Keratinocyte (primary cell): ENCODE data around the gene FBXW9. TPM values are rescaled to one million over a fixed set of nuclear protein-coding genes. Genes with fewer than 3 reads are reported as not detected.

Source experiments
- DNase-seq: peaks from one replicate; pipeline ENCODE4 v3.0.0-alpha.2; 2011; ENCODE audit warnings: low read depth, missing footprints, low spot score
- FAIRE-seq: peaks from 2 replicates; lab custom pipeline; 2011; peaks lifted over from hg19 to GRCh38; lab: Jason Lieb, UNC
- H2AFZ ChIP-seq: 2 replicates; pipeline ENCODE4 v1.6.0; 2012; ENCODE audit warnings: low read length, control low read depth, inconsistent platforms; ENCODE audit not compliant: control insufficient read depth
- H3K27ac ChIP-seq: 2 replicates; pipeline ENCODE4 v1.5.1; 2011; ENCODE audit warnings: low read length; ENCODE audit not compliant: control insufficient read depth, insufficient read depth
- H3K27me3 ChIP-seq: 3 replicates; pipeline ENCODE4 v1.6.0; 2011; ENCODE audit warnings: low read length; ENCODE audit not compliant: control insufficient read depth, insufficient read depth; ENCODE audit errors: extremely low read depth
- H3K36me3 ChIP-seq, 2 experiments: 2 replicates in 1 of 2; 3 replicates in 1 of 2; pipeline ENCODE4 v1.5.1; 2011; ENCODE audit warnings: low read length in 2 of 2, mild to moderate bottlenecking in 1 of 2; ENCODE audit not compliant: control insufficient read depth in 2 of 2, insufficient read depth in 2 of 2; ENCODE audit errors: extremely low read depth in 1 of 2
- H3K4me1 ChIP-seq: 3 replicates; pipeline ENCODE4 v1.5.1; 2011; ENCODE audit warnings: low read length; ENCODE audit not compliant: control insufficient read depth, insufficient read depth; ENCODE audit errors: extremely low read depth
- H3K4me2 ChIP-seq: 3 replicates; pipeline ENCODE4 v1.6.0; 2011; ENCODE audit warnings: low read depth, low read length; ENCODE audit not compliant: control insufficient read depth, insufficient read depth; ENCODE audit errors: extremely low read depth
- H3K4me3 ChIP-seq, 3 experiments: fragments of 200-600 bp in 1 of 3; sonication (generic) in 1 of 3; 2 replicates in 2 of 3; 3 replicates in 1 of 3; pipeline ENCODE4 v1.5.1; 2011 to 2016; ENCODE audit warnings: low read length in 3 of 3, mild to moderate bottlenecking in 3 of 3, control low read depth in 2 of 3, inconsistent platforms in 1 of 3, low read depth in 1 of 3, mixed read lengths in 1 of 3, mixed run types in 1 of 3, moderate library complexity in 1 of 3; ENCODE audit not compliant: control insufficient read depth in 2 of 3, insufficient read depth in 2 of 3; ENCODE audit errors: extremely low read depth in 1 of 3
- H3K79me2 ChIP-seq: 2 replicates; pipeline ENCODE4 v1.6.0; 2012; ENCODE audit warnings: low read length; ENCODE audit not compliant: control insufficient read depth, insufficient read depth
- H3K9ac ChIP-seq: 3 replicates; pipeline ENCODE4 v1.6.0; 2011; ENCODE audit warnings: low read length; ENCODE audit not compliant: control insufficient read depth, insufficient read depth; ENCODE audit errors: extremely low read depth
- H3K9me1 ChIP-seq: 3 replicates; pipeline ENCODE4 v1.6.0; 2011; ENCODE audit warnings: low read length; ENCODE audit not compliant: control insufficient read depth, insufficient read depth; ENCODE audit errors: extremely low read depth
- H3K9me3 ChIP-seq: 2 replicates; pipeline ENCODE4 v1.5.1; 2012; ENCODE audit warnings: low read depth, low read length; ENCODE audit not compliant: control insufficient read depth
- H4K20me1 ChIP-seq: 3 replicates; pipeline ENCODE4 v1.6.0; 2011; ENCODE audit warnings: low read length; ENCODE audit not compliant: control insufficient read depth, insufficient read depth; ENCODE audit errors: extremely low read depth
- EZH2 ChIP-seq: IDR thresholded peaks from one replicate; pipeline ENCODE4 v1.6.1; 2012; ENCODE audit warnings: inconsistent platforms, mild to moderate bottlenecking, low read length, moderate library complexity
- dilution Hi-C: fragments of 300-500 bp; cut with MboI; formaldehyde crosslinking; loops from one replicate; pipeline ENCODE4 v1.7.0; 2020; ENCODE audit warnings: low sequenced_read_pairs; ENCODE audit not compliant: extremely low pct_ligation_motif_present
- polyA plus RNA-seq, 5 experiments: library from polyadenylated mRNA; depleted of rRNA in 3 of 5; stranded (reverse) in 3 of 5; stranded (forward) in 1 of 5; unstranded in 1 of 5; fragments of >200 nt; gene quantifications; 1 replicate in 1 of 5; 2 replicates in 3 of 5; 3 replicates in 1 of 5; pipeline versions ENCODE4 v1.2.1 to v1.2.3, GENCODE V29; 2011 to 2012; ENCODE audit warnings: missing spikeins in 2 of 5, low read depth in 1 of 5, low replicate concordance in 1 of 5
- TF ChIP-seq, protein P1 (sequence below), 3 experiments: IDR thresholded peaks in 1 of 3; conservative IDR thresholded peaks in 1 of 3; optimal IDR thresholded peaks in 1 of 3; 2 replicates in 2 of 3; 3 replicates in 1 of 3; pipeline versions ENCODE3 to v1.5.1; 2011; ENCODE audit warnings: low read length in 3 of 3, mild to moderate bottlenecking in 3 of 3, moderate library complexity in 2 of 3, control low read depth in 1 of 3, inconsistent platforms in 1 of 3; ENCODE audit not compliant: insufficient read depth in 2 of 3; ENCODE audit errors: extremely low read depth in 1 of 3

FBXW9 gene
- polyA plus RNA-seq, 1 donor (not counting 4 experiments of a cell fraction or from before 2014, with no cell fraction given): 5.6 TPM

DNA sequence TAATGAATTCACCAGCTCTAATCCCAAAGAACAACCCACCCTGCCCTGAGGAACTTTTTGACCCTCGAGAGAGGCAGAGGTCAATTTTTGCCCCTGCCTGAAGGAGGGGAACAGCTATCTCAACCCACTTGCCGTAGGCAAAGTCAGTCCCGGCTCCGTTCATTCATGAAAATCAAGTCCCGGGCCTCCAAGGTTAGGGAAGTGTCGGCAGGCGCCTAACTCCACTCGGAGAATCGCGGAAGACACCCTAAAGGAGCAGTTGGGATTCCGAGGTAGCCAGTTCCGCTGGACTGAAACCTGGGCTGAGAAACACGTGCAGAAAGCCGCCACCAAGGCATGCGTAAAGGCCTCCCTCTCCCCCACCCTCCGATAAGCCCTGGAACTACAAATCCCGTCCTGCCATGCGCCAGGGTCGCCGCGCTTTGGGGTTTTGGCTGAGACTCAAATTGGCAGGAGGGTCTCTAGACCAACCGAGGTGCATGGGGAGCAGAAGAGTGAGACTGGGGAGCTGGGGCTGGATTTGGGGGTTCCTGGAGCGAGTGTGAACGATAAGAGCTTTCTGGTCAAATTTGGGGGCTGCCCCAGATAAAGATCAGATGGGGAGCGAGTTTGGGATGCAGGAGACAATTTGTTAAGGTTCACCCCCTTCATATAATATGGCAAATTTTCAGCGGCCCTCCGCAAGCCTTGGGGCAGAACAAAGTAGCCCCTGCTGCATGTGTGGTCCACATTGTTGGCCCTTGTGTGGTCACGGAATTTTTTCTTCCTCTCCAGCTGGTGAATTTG is 27.4 kb upstream of the FBXW9 start, which contains the start of gene TNPO2:
TNPO2 (minus strand) TSS at position 292 of the 786 bp plus-strand sequence. CDS start 2,955 bp downstream, outside the sequence.
- peak; percentile 41 for FAIRE-seq
- no peak for DNase-seq

DNA sequence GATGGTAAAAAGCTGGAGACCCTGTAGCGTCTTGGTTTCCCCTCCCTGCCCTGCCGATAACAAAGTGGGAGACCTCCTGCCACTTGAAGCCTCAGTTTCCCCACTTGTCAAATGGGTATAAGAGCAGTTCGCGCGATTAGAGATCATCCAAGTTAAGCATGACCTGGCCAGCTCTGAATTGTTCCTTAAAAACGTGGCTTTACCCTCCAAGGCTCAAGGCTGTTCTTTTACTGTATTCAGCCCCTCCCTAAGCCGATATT is 26.9 kb upstream of the FBXW9 start:
- Histone ChIP-seq H3K27me3 (no peaks in the 10 kb centered on the region), H3K27ac (peak overlapping the region; percentile 93), H3K9ac (peak overlapping the region; percentile 90), H3K36me3 (peaks cover 7 to 14% of the 10 kb centered on the region in 2 experiments), H3K4me3 (peak overlapping the region; percentile 77 to 92 (median 90)), H3K9me3 (no peaks in the 10 kb centered on the region), H3K4me1 (peaks cover 24% of the 10 kb centered on the region), H2AFZ (peak overlapping the region; percentile 17), H4K20me1 (peaks cover 6% of the 10 kb centered on the region), H3K4me2 (peak overlapping the region; percentile 84), H3K9me1 (no peaks in the 10 kb centered on the region), H3K79me2 (peaks cover 51% of the 10 kb centered on the region)
- no peak for TF ChIP-seq EZH2
- TF ChIP-seq, protein P1, sequence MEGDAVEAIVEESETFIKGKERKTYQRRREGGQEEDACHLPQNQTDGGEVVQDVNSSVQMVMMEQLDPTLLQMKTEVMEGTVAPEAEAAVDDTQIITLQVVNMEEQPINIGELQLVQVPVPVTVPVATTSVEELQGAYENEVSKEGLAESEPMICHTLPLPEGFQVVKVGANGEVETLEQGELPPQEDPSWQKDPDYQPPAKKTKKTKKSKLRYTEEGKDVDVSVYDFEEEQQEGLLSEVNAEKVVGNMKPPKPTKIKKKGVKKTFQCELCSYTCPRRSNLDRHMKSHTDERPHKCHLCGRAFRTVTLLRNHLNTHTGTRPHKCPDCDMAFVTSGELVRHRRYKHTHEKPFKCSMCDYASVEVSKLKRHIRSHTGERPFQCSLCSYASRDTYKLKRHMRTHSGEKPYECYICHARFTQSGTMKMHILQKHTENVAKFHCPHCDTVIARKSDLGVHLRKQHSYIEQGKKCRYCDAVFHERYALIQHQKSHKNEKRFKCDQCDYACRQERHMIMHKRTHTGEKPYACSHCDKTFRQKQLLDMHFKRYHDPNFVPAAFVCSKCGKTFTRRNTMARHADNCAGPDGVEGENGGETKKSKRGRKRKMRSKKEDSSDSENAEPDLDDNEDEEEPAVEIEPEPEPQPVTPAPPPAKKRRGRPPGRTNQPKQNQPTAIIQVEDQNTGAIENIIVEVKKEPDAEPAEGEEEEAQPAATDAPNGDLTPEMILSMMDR (optimal IDR thresholded peaks at IDR 0.05 in 1 of 3, IDR thresholded peaks at IDR 0.05 in 1 of 3, conservative IDR thresholded peaks at IDR 0.05 in 1 of 3; ENCODE audit: extremely low read depth in 1 of 3, insufficient read depth in 2 of 3, low read length in 3 of 3): no peak
- dilution Hi-C loops: no loop called here
- FAIRE-seq (no peak), DNase-seq (no peak)

More for the DNA sequence above, 27.4 kb upstream of the FBXW9 start, which contains the start of gene TNPO2:
- H3K36me3 ChIP-seq: peaks cover 5 to 18% of the 10 kb centered on the region in 2 experiments
- dilution Hi-C loops: no loop called here
- H3K9me3 ChIP-seq: no peaks in the 10 kb centered on the region
- H3K27me3 ChIP-seq: no peaks in the 10 kb centered on the region
- H3K79me2 ChIP-seq: peaks cover 48% of the 10 kb centered on the region
- peaks cover 21% of the 10 kb centered on the region for H3K4me1 ChIP-seq
- peak within 1 kb of the TSS; percentile 93 for H3K27ac ChIP-seq
- peaks cover 5% of the 10 kb centered on the region for H4K20me1 ChIP-seq
- H3K4me3 ChIP-seq: peak within 1 kb of the TSS; percentile 77 to 92 (median 90)
- peak within 1 kb of the TSS; percentile 90 for H3K9ac ChIP-seq
- H3K4me2 ChIP-seq: peak within 1 kb of the TSS; percentile 84
- H2AFZ ChIP-seq: peak within 1 kb of the TSS; percentile 34
- no peaks in the 10 kb centered on the region for H3K9me1 ChIP-seq
- TF ChIP-seq, protein P1 (optimal IDR thresholded peaks at IDR 0.05 in 1 of 3, IDR thresholded peaks at IDR 0.05 in 1 of 3, conservative IDR thresholded peaks at IDR 0.05 in 1 of 3; ENCODE audit: extremely low read depth in 1 of 3, insufficient read depth in 2 of 3, low read length in 3 of 3): no peak
- no peak for TF ChIP-seq EZH2
